ENCODE measurements around the gene DIPK1C. TPM values are rescaled to one million over a fixed set of nuclear protein-coding genes. Genes with fewer than 3 reads are reported as not detected.

DIPK1C gene
- total and polyA plus RNA-seq, 2 donors (not counting 1 experiment from before 2014, with no cell fraction given), result not detected

GRCh38 chr18:74477771-74478170 is 20.7 kb upstream of the DIPK1C start:
- 85% methylated on average over 8 of the region's 8 CpGs for WGBS (ENCODE audit: insufficient coverage)
- H3K9me3 Mint-ChIP-seq (ENCODE audit: insufficient read depth), result no peaks in the 10 kb centered on the region
- ATAC-seq (ENCODE audit: low read depth) (no peak), DNase-seq (no peak)
- Histone ChIP-seq H3K4me3 (ENCODE audit: control extremely low read depth in 1 of 5, extremely low read depth in 1 of 5, insufficient read depth in 1 of 5, low read depth in 2 of 5, low read length in 4 of 5) (no peak overlapping the region), H3K79me2 (ENCODE audit: control insufficient read depth, insufficient read depth, low read length) (no peaks in the 10 kb centered on the region), H2AFZ (ENCODE audit: insufficient read depth, low read depth, low read length, poor library complexity, severe bottlenecking) (no peak overlapping the region), H3K4me2 (replicated peaks; ENCODE audit: low read depth, low read length, poor library complexity, severe bottlenecking) (no peak overlapping the region), H4K20me1 (ENCODE audit: control insufficient read depth, insufficient read depth, low read length, poor library complexity, severe bottlenecking) (no peaks in the 10 kb centered on the region), H3K9ac (ENCODE audit: low read length) (no peak overlapping the region), H3K36me3 (replicated peaks in 1 of 2; ENCODE audit: control extremely low read depth in 1 of 2, control insufficient read depth in 1 of 2, extremely low read depth in 1 of 2, insufficient read depth in 2 of 2, low read length in 1 of 2) (no peaks in the 10 kb centered on the region), H3K27ac (ENCODE audit: low read length in 2 of 2) (no peak overlapping the region), H3K4me1 (ENCODE audit: control insufficient read depth in 2 of 2, insufficient read depth in 2 of 2, low read length in 2 of 2) (no peaks in the 10 kb centered on the region), H3K9me3 (ENCODE audit: control extremely low read depth in 1 of 3, control insufficient read depth in 2 of 3, insufficient read depth in 1 of 3, low read length in 2 of 3) (no peaks in the 10 kb centered on the region), H3K27me3 (replicated peaks in 1 of 4; ENCODE audit: control extremely low read depth in 1 of 4, control insufficient read depth in 3 of 4, insufficient read depth in 4 of 4, low read length in 3 of 4) (peaks cover 0 to 14% (median 3%) of the 10 kb centered on the region in 4 experiments)
- H3K4me3 Mint-ChIP-seq, result no peak overlapping the region
- peaks cover 16% of the 10 kb centered on the region for H3K27me3 Mint-ChIP-seq
- ChIA-PET POLR2A (no interaction called here), CTCF (no interaction called here)
- no peak overlapping the region for H3K27ac Mint-ChIP-seq
- no peak for TF ChIP-seq EZH2 (IDR thresholded peaks at IDR 0.05; ENCODE audit: borderline replicate concordance, insufficient read depth, low read depth, low read length, poor library complexity, severe bottlenecking)
- no peak for TF ChIP-seq CTCF (IDR thresholded peaks at IDR 0.05)
- H3K4me1 Mint-ChIP-seq, result no peaks in the 10 kb centered on the region
- intact Hi-C loops (cut with micrococcal nuclease), result no loop called here

- DNase-seq (no peak), ATAC-seq (ENCODE audit: low read depth) (no peak)
- Histone ChIP-seq H3K9ac (ENCODE audit: low read length) (no peak overlapping the region), H4K20me1 (ENCODE audit: control insufficient read depth, insufficient read depth, low read length, poor library complexity, severe bottlenecking) (no peaks in the 10 kb centered on the region), H3K79me2 (ENCODE audit: control insufficient read depth, insufficient read depth, low read length) (no peaks in the 10 kb centered on the region), H3K27me3 (replicated peaks in 1 of 4; ENCODE audit: control extremely low read depth in 1 of 4, control insufficient read depth in 3 of 4, insufficient read depth in 4 of 4, low read length in 3 of 4) (peaks cover 0 to 14% (median 7%) of the 10 kb centered on the region in 4 experiments), H3K27ac (ENCODE audit: low read length in 2 of 2) (no peak overlapping the region), H2AFZ (ENCODE audit: insufficient read depth, low read depth, low read length, poor library complexity, severe bottlenecking) (no peak overlapping the region), H3K36me3 (replicated peaks in 1 of 2; ENCODE audit: control extremely low read depth in 1 of 2, control insufficient read depth in 1 of 2, extremely low read depth in 1 of 2, insufficient read depth in 2 of 2, low read length in 1 of 2) (no peaks in the 10 kb centered on the region), H3K9me3 (ENCODE audit: control extremely low read depth in 1 of 3, control insufficient read depth in 2 of 3, insufficient read depth in 1 of 3, low read length in 2 of 3) (peaks cover 0 to 3% (median 0%) of the 10 kb centered on the region in 3 donors), H3K4me2 (replicated peaks; ENCODE audit: low read depth, low read length, poor library complexity, severe bottlenecking) (no peak overlapping the region), H3K4me1 (ENCODE audit: control insufficient read depth in 2 of 2, insufficient read depth in 2 of 2, low read length in 2 of 2) (no peaks in the 10 kb centered on the region), H3K4me3 (ENCODE audit: control extremely low read depth in 1 of 5, extremely low read depth in 1 of 5, insufficient read depth in 1 of 5, low read depth in 2 of 5, low read length in 4 of 5) (no peak overlapping the region)
- POLR2A ChIA-PET, result no interaction called here
- intact Hi-C loops (cut with micrococcal nuclease), result no loop called here
- CTCF ChIA-PET, result no interaction called here
- no peak for TF ChIP-seq EZH2 (IDR thresholded peaks at IDR 0.05; ENCODE audit: borderline replicate concordance, insufficient read depth, low read depth, low read length, poor library complexity, severe bottlenecking)
- TF ChIP-seq CTCF (IDR thresholded peaks at IDR 0.05), result peak; percentile 43
- H3K27me3 Mint-ChIP-seq, result peaks cover 14% of the 10 kb centered on the region
- no peak overlapping the region for H3K27ac Mint-ChIP-seq
- 40% methylated on average over 1 of the region's 6 CpGs for WGBS (ENCODE audit: insufficient coverage)
- H3K4me3 Mint-ChIP-seq, result no peak overlapping the region
- no peaks in the 10 kb centered on the region for H3K4me1 Mint-ChIP-seq
- H3K9me3 Mint-ChIP-seq (ENCODE audit: insufficient read depth), result no peaks in the 10 kb centered on the region
These were observed 19.0 kb upstream of the DIPK1C start for GRCh38 chr18:74476140-74476539.

All from B cell (primary cell).